ENCODE results near the gene PIK3CD. TPM values are rescaled to one million over a fixed set of nuclear protein-coding genes. Genes with fewer than 3 reads are reported as not detected.

Gene PIK3CD
- total and polyA plus RNA-seq, 10 of the 15 experiments (the other 5 are each of a cell fraction or from before 2014, with no cell fraction given): 7.0 to 101 (median 51.1) TPM

GRCh38 chr1:9655836-9656235 lies 4.3 kb downstream of the PIK3CD start (continued):
- no peak for TF ChIP-seq SIX5 (IDR thresholded peaks at IDR 0.05; ENCODE audit: low read depth, low read length, severe bottlenecking)
- TF ChIP-seq CHD1 (IDR thresholded peaks at IDR 0.05; ENCODE audit: low read depth, low read length): peak; percentile 46; the same call in 1 of the 2 replicates

GRCh38 chr1:9657521-9658032 lies 6.0 kb downstream of the PIK3CD start:
- ChIA-PET SMC1A (ENCODE audit: uncharacterized antibody, unreplicated experiment) (interaction anchor here (1.1 to 9.9 kb wide), 4 partner anchors 9 to 30 kb away, joined by 3 to 215 read pairs (median 30); no protein-coding TSS in a partner anchor), RAD21 (ENCODE audit: unreplicated experiment) (interaction anchor here (0.6 to 10.4 kb wide), 4 partner anchors 29 to 776 kb away, joined by 3 to 336 read pairs (median 4); no protein-coding TSS in a partner anchor), CTCF (interaction anchor here (1.0 to 12.0 kb wide), 3 partner anchors 29 to 69 kb away, joined by 4 to 203 read pairs (median 29); partner anchors contain the start of gene TMEM201), POLR2A (interaction anchor here (0.6 to 11.0 kb wide), 10 partner anchors 10 to 1080 kb away, joined by 3 to 284 read pairs (median 4); no protein-coding TSS in a partner anchor)
- no peaks in the 10 kb centered on the region for H3K27me3 ChIP-seq (replicated peaks in 1 of 2; ENCODE audit: control insufficient read depth in 2 of 2, insufficient read depth in 2 of 2, low read length in 1 of 2)
- WGBS (ENCODE audit: insufficient coverage, insufficient replicate concordance, low lambda C conversion rate, missing lambda C conversion rate): 11% methylated on average over 2 of the region's 2 CpGs
- H4K20me1 ChIP-seq (ENCODE audit: control insufficient read depth, insufficient read depth): no peaks in the 10 kb centered on the region
- H2AFZ ChIP-seq (ENCODE audit: control insufficient read depth, low read depth, low read length): no peak overlapping the region
- no peaks in the 10 kb centered on the region for H3K9me3 ChIP-seq (replicated peaks; ENCODE audit: control insufficient read depth, insufficient read depth, low read length)
- H3K9ac ChIP-seq (ENCODE audit: control insufficient read depth, insufficient read depth, low read length): peak overlapping the region; percentile 45
- in situ Hi-C loops (cut with MboI) (no loop called here), intact Hi-C loops (cut with micrococcal nuclease; ENCODE audit: unreplicated experiment) (no loop called here)
- peaks cover 4 to 14% of the 10 kb centered on the region in 2 experiments; a peak in 3 of 4 replicates for H3K36me3 ChIP-seq (ENCODE audit: control insufficient read depth in 2 of 2, insufficient read depth in 2 of 2, low read length in 1 of 2)
- FAIRE-seq (no peak), ATAC-seq (peak; percentile 7), DNase-seq (ENCODE audit: low read depth, low spot score) (no peak)
- H3K27ac ChIP-seq (ENCODE audit: control insufficient read depth, insufficient read depth): peak overlapping the region; percentile 89
- peaks cover 23% of the 10 kb centered on the region for H3K4me1 ChIP-seq (ENCODE audit: control insufficient read depth, insufficient read depth, low read length)
- peak overlapping the region; percentile 65 for H3K4me2 ChIP-seq (ENCODE audit: control insufficient read depth, insufficient read depth)
- H3K79me2 ChIP-seq (ENCODE audit: control insufficient read depth, insufficient read depth, low read length): peaks cover 92% of the 10 kb centered on the region
- BruUV-seq (replicated peaks): no TSS peak
- peak overlapping the region; percentile 86 for H3K4me3 ChIP-seq
- TF ChIP-seq SMAD5 (IDR thresholded peaks at IDR 0.05; ENCODE audit: low read depth): 0 out of 2 replicates have a peak, but pooled peaks have one; percentile 16
- TF ChIP-seq CBX5 (IDR thresholded peaks at IDR 0.05; ENCODE audit: low read depth): no peak
- TF ChIP-seq SIN3A (IDR thresholded peaks at IDR 0.05; ENCODE audit: low read depth, low read length): no peak
- TF ChIP-seq POLR2AphosphoS2 (IDR thresholded peaks at IDR 0.05; ENCODE audit: low read depth, low read length): no peak
- peak; percentile 11 for TF ChIP-seq SMAD1 (IDR thresholded peaks at IDR 0.05; ENCODE audit: low read depth, partially characterized antibody)
- no peak for TF ChIP-seq NBN (IDR thresholded peaks at IDR 0.05)
- no peak for TF ChIP-seq CUX1 (IDR thresholded peaks at IDR 0.05; ENCODE audit: insufficient replicate concordance, low read depth, low read length)
- TF ChIP-seq IKZF1 (conservative IDR thresholded peaks at IDR 0.05): peak; percentile 36
- TF ChIP-seq SMARCA5 (IDR thresholded peaks at IDR 0.05): 0 out of 2 replicates have a peak, but pooled peaks have one; percentile 33
- 0 out of 2 replicates have a peak, but pooled peaks have one; percentile 31 for TF ChIP-seq EED (IDR thresholded peaks at IDR 0.05; ENCODE audit: low read depth)
- TF ChIP-seq POLR2AphosphoS5 (IDR thresholded peaks at IDR 0.05; ENCODE audit: low read length): no peak
- TF ChIP-seq TCF7 (IDR thresholded peaks at IDR 0.05; ENCODE audit: borderline replicate concordance): no peak
- TF ChIP-seq RFX5 (IDR thresholded peaks at IDR 0.05; ENCODE audit: low read depth, low read length): no peak
- TF ChIP-seq IKZF2 (IDR thresholded peaks at IDR 0.05): peak; percentile 21 to 22; a peak in 3 of 4 replicates
- no peak for TF ChIP-seq STAT3 (IDR thresholded peaks at IDR 0.05; ENCODE audit: low read depth, low read length)
- TF ChIP-seq MEF2A (IDR thresholded peaks at IDR 0.05; ENCODE audit: insufficient read depth, low read depth, low read length): no peak
- no peak for TF ChIP-seq KLF5 (IDR thresholded peaks at IDR 0.05; ENCODE audit: partially characterized antibody)
- no peak for TF ChIP-seq ATF7 (IDR thresholded peaks at IDR 0.05; ENCODE audit: low read depth)
- TF ChIP-seq NR2F1 (conservative IDR thresholded peaks at IDR 0.05): no peak
